SH-SY5Y (cell line): Measurements from ENCODE around the gene EMC1.

Experiments
- GATA2 ChIP-seq: IDR thresholded peaks from 2 replicates; pipeline ENCODE4 v1.6.1; 2011; ENCODE audit warnings: mild to moderate bottlenecking, low read depth, low read length
- GATA3 ChIP-seq: IDR thresholded peaks from 2 replicates; pipeline ENCODE4 v1.6.1; 2011; ENCODE audit warnings: low read depth, mild to moderate bottlenecking, low read length, moderate library complexity

DNA sequence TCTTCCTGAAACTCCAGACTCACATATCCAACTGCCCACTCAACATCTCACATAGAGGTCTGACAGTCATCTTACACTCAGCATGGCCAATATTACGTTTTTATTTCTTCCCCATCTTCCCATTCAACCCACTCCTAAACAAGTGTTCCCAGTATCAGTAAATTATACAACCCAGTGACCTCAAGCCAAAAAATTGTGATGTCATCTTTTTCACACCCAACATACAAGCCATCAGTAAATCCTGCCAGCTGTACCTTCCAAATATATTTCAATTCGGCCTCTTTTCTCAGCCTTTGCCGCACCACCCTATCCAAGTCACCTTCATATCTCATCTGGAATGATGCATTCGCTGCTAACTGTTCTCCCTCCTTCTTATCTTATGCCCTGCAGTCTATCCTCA is 60.9 kb downstream of the EMC1 start:
- TF ChIP-seq GATA2 (no peak), GATA3 (no peak)
